GM12891 (cell line): ENCODE data around the gene CYP4A22.

Experiments used
- POLR2A ChIP-seq: IDR thresholded peaks from 2 replicates; pipeline ENCODE4 v1.6.1; 2011; ENCODE audit warnings: low read depth, low read length, control low read depth
- TAF1 ChIP-seq: IDR thresholded peaks from 2 replicates; pipeline ENCODE4 v1.6.1; 2011; ENCODE audit warnings: low read depth, low read length, control low read depth

DNA sequence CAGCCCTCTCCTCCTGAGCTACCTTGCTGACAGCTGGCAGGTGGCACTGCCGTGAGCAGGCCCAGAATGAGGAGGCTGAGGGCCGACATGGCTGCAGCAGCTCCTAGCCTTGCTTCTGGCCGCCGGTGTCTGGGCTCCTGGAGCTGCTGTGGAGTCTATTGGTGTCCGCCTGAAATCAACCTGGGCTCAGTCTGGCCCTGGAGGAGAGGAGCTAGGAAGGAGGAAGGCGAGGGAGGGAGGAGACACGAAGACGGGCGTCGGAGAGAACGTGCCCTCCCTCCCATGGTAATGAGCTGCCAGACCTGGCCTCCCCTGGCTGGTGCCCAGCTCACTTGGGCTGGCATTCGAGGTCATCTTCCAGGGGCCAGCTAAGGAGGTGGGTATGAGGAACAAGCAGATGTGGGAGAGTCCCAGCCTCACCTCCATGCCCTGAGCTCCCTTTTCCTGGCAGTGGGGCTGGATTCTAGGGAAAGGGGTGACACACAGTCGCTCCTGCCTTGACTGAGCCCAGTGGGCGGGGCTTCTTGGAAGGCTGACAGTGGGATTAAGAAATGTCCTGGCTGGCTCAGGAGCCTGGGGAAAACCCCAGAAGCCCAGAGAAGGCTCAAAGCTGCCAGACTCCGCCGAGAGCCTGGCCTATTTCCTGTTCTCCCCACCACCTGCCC lies 52.7 kb downstream of the CYP4A22 start, which contains the start of gene PDZK1IP1:
- no peak for TF ChIP-seq POLR2A
- TF ChIP-seq TAF1: no peak
